Loucy (cell line): ENCODE data around the gene GBA2.

Experiments
- CTCF ChIP-seq: fragments of 200-600 bp; sonication (generic); conservative IDR thresholded peaks from 2 replicates; pipeline ENCODE4 v1.5.1; 2014; ENCODE audit warnings: mild to moderate bottlenecking, antibody characterized with exemption, low read length
- EZH2phosphoT487 ChIP-seq: fragments of 200-600 bp; IDR thresholded peaks from 2 replicates; pipeline ENCODE4 v1.6.1; 2018; ENCODE audit warnings: antibody characterized with exemption, mild to moderate bottlenecking, moderate library complexity, borderline replicate concordance

- TF ChIP-seq CTCF, result no peak
- no peak for TF ChIP-seq EZH2phosphoT487
Measured at GRCh38 chr9:35757892-35758275, 8.9 kb upstream of the GBA2 start.
